HL-60/S4 (cell line): ENCODE results near the gene KRT6A.

Experiments used
- in situ Hi-C: fragments of 300-500 bp; cut with MboI; formaldehyde crosslinking; loops from 2 replicates; pipeline ENCODE4 v1.14.3; 2022; ENCODE audit warnings: low sequenced_read_pairs

Gene KRT6A

GRCh38 chr12:52525661-52526499, 32.8 kb upstream of the KRT6A start:
- in situ Hi-C loops: loop anchor here (25.0 kb wide), 1 partner anchor 389 kb away; no protein-coding TSS in a partner anchor

GRCh38 chr12:52524898-52525591, 32.0 kb upstream of the KRT6A start:
- in situ Hi-C loops: loop anchor here (25.0 kb wide), 1 partner anchor 388 kb away; no protein-coding TSS in a partner anchor

DNA sequence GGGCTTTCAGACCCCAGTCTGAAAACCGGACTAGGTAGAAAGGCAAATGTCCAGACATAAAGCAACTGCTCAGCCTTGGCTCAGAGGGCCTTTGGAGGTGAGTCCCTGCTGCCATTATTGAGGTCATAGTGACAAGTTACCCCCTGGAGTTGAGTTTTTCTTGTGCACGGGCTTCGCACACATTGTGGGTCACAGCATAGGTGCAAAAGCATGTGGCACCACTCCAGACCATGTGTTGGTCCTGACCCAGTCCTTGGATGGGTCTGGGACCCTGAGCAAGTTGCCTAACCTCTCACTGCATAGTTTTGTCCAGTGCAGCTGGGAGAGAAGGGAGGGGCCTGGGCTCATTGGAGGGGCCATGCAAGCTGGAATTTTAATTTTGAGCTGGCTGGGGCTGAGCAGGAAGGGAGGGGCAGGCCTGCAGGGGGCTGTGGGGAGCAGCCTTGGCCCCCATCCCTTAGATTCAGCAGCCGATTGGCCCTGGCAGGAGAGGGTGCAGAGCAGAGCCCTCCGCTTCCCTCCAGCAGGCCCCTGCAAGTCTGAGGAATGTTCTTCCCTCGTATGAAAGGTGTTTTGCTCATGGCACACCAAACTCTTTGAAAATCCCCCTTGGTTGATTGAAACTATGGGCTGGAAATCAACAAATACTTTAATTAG, 31.3 kb upstream of the KRT6A start:
- in situ Hi-C loops: no loop called here

DNA sequence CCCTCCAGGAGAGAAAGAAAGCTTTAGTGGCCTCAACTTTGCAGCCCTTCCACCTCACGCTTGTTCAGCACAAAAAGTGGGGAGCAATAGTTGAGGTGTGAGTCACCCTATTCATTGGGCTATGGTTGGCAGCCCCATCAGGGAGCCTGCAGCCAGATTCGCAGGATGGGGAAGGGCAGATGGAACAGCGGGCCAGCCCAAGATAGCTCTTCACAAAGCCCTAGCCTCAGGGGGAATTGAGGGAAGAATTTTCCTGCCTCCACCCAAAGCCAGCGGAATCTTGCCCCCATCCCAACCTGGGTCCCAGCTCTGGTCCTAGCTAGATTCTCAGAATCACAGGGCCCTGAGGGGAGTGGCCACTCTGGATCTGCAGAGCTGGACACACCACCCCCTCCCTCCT, 30.8 kb upstream of the KRT6A start:
- in situ Hi-C loops: no loop called here

DNA sequence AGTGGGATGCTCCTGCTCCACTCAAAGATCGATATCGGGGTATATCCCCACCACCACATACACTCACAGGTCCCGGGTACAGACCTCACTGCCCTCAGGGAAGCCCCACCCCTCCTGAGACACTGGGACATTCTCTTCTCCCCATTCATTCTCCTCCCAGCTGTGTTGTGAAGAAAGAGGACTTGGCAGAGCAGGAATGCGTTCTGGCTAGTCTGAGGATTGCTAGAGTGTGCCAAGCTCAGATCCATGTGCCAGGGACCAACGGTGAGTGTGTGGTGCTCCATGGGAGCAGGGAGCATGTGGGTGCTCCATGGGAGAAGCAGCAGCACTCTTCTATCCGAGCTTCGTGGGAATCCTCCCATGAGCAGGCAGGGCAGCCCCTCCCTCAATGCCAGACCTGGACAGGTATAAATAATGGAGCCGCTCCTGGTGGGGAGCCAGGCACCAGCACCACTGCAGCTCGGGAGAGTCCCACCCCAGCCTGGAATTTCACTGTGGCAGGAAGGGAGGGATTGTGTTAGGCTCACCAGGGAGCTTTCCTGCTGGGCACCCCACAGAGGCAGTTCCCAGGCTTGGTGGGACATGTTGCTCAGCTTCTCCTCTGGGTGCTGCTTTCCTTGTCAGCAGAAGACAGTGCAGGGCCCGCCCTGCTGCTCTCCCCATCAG, 29.4 kb upstream of the KRT6A start:
- in situ Hi-C loops: no loop called here

DNA sequence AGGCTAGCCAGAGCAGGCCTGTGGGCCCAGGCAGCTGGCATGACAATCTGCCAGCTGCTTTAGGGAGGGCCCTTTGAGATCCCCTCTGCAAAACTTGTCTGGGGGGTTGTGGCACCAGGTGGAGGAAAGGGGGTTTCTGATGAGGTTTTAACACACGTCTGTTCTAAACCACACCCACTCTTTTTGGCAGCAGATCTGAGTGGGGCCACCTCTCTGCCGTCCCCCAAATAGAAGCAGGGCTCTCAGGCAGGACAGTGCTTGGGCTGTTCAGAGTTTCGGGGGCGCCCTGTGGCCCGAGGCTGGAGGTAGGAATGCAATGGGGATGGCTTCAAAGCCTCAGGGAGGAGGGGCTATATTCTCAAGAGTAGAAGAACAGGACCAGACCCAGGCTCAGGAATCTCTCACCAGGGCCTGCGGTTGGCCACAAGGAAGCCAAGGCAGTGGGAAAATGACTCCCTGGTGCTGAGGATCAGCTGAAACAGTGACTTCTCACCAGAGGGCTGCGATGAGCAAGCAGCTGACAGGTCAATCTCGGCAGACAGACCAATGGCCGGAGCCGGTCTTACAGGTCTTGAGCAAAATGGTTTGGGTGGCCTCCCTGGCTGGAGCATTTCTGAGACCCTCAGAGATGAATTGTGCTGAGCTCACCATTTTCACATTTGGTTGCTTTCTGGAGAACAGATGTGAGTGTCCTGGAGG, 28.7 kb upstream of the KRT6A start:
- in situ Hi-C loops: no loop called here

DNA sequence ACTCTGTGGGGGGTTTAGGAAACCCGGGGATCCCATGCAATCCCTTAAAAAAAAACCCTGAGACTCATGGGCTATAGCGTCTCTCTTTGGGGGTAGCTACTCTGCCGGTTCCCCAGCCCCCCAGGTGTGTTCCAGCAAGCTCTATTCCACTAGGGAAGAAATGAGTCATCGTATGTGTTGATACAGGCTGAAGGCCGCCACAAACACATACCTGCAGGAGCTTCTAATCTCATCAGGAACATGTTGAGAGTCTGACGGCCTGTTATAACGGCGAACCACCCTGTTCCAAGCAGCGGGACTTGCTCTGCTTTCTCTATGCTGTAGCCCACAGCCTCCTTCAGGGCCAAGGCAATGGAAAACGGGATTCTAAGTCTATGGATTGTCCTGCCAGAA, 28.1 kb upstream of the KRT6A start:
- in situ Hi-C loops: no loop called here

DNA sequence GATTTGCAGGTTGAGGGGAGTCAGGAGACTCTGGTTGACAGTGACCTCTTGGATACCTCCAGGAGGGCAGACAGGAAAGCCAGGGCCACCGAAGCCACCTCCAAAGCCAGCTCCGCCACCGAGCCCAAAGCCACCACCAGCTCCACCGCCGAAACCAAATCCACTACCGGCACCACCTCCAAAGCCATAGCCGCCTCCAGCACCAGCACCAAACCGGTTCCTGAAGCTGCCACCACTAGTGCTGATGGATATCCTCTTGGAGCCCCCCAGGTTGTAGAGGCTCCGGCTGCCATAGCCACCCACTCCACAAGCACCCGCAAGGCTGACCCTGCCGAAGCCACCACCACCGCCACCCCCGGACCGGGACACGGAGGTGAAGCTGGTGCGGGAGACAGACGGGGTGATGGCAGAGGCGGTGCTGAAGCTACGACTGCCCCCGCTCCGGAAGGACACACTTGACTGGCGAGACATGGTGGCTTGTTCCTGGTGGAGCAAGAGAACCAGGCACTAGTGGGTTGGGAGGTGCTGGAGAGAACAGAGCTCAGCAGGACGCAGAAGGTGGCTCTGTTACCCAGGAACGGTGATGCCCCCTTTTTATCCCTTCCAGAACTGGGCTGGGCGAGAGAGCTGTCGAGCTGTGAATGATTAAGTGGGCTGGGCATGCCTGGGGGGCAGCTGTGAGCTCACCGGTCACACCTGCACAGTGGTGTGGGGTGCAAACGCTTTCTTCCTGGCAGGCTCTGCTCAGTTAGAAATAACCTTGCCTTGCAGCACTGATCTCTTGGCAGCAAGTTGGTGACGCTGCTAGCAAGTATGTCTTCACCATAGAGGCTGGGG, 27.0 kb upstream of the KRT6A start, which contains the start of gene KRT5:
Gene KRT5 (minus strand): TSS at position 569 of the 837 bp plus-strand sequence. CDS start 98 bp downstream, at position 471.
- in situ Hi-C loops: no loop called here

DNA sequence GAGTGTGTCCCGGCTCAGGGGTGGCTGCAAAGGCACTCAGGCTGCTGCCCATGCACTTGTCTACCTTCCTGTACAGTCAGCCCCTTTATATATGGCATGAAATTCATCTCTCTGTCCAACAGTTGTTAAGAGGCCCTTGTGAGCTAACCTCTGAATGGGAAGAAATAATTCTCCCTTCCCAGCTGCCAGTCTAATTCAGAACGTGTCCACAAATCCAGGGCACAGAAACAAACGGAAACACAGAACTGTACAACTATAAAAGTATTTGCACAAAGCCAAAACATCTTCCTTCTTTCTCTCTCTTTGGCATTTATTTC, 26.3 kb upstream of the KRT6A start:
- in situ Hi-C loops: no loop called here

DNA sequence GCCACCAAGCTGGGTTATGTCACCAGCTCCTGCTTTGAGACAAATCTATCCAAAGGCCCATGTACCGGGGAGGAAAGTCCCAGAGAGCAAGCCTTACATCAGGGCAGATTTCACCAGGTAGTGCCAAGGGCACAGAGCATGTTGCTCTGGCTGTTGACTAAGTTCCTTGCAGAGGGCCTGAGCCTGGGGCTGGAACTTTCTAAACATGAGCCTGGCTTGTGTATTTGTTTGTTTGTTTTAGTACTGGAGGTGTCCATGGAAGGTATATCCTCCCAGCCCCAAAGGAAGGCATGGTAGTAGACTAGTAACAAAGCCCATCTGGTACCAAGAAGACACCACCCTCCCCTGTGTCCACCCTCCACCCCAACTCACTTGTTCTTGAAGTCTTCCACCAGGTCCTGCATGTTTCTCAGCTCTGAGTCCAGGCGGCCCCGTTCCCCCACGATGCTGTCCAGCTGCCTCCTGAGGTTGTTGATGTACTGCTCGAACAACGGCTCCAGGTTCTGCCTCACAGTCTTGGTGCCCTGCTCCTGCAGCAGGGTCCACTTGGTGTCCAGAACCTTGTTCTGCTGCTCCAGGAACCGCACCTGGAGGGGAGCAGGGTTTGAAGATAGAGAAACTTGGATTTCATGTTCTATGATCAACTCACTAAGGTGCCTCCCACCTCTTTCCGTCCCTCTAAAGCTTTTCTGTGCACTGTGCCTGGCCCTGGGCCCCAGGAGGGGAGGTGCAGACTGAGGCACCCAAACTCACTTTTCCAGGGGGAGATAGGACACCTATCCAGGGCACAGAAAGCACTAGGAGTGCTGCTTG, 25.7 kb upstream of the KRT6A start:
- in situ Hi-C loops: no loop called here

DNA sequence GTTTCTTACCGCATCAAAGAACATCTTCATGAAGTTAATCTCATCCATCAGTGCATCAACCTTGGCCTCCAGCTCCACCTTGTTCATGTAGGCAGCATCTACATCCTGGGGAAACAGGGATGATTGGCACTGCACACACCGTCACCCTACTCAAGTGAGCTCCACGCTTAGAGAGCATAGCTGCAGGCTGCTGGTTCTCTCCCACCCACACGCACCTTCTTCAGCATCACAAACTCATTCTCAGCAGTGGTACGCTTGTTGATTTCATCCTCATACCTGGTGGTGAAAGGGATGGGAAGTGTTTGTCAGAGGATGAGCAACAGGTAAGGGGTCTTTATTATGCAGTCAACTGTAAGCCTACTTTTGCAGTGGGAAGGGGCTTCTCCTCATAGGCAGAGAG, 24.8 kb upstream of the KRT6A start:
- in situ Hi-C loops: no loop called here

DNA sequence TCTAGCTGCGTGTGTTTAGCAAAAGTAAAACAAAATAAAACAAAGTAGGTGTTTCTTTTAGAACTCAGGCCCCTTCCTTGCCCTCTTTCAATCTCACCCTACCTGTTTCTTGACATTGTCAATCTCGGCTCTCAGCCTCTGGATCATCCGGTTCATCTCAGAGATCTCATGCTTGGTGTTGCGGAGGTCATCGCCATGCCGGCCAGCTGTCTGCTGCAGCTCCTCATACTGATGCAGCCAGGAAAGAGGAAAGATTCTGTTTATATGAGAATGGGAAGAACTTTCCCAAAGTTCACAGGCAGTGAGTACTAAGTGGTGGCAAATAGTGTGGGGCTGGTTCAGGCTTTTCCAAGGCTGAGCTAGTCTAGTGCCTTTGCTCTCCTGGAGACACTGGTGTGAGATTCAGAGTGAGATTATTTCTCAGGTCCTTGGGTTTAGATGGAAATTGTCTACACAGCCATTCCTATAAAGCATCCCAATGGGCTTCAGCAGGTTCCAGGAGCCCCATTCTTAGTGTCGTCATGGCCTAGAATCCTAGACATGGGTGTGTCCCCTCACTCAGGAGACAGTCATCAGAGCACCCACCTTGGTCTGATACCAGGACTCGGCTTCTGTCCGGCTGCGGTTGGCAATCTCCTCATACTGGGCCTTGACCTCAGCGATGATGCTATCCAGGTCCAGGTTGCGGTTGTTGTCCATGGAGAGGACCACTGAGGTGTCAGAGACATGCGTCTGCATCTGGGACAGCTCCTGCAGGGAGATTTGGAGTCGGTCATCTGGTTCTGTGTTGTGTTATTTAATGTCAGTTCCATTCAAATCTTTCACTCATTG, 24.2 kb upstream of the KRT6A start:
- in situ Hi-C loops: no loop called here

- in situ Hi-C loops: no loop called here
These were observed 23.1 kb upstream of the KRT6A start for GRCh38 chr12:52515927-52516831.

DNA sequence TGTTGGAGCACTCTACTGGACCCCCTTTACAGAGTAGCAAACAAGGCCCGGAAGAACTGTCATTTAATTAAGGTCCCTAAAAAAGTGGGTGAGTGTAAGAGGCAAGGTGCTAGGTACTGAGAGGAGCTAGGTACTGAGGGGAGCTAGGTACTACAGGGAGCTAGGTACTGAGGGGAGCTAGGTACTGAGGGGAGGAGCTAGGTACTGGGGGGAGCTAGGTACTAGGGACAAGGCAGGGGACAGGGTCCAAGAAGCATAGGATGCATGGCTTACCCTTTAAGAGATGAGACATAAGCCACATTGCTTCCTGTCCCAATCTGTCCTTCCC, 22.2 kb upstream of the KRT6A start:
- in situ Hi-C loops: no loop called here

DNA sequence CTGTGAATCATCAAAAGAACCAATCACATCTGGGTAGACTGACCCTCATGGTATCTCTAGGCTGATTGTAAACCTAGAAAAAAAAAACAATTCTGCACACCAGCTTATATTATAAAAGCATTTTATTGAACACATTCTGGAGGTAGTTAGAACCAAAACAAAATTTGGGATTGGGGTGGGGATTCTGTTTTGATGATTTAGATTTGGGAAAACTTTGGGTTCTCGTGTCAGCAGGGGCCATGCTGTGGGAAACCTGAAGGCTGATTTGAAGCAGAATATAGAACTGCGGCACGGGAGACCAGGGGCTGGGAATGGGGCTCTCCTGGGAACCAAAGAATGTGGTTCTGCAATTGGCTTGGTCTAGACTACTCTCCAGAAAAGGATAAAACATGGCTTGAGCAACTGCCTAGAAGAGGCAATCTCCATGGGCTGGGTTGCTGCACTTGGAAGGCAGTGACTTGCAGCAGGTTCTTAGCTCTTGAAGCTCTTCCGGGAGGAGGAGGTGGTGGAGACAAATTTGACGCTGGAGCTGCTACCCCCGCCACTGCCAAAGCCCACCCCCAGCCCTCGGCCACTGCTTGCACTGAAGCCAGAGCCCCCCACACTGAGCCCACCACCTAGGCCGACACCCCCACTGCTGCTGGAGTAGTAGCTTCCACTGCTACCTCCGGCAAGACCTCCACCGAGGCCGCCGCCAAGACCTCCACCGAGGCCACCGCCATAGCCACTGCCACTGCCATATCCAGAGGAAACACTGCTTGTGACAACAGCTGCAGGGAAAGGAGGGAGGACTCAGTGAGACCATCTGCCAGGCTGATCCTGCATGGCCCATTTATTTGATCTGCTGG, 21.6 kb upstream of the KRT6A start:
- in situ Hi-C loops: no loop called here

- in situ Hi-C loops: no loop called here
These were observed 20.7 kb upstream of the KRT6A start for GRCh38 chr12:52513736-52514135.
